Measurements from ENCODE around the gene APOD. TPM values are rescaled to one million over a fixed set of nuclear protein-coding genes. Genes with fewer than 3 reads are reported as not detected.

The APOD gene
- total RNA-seq, 1 experiment from 2014 or later = not detected

DNA sequence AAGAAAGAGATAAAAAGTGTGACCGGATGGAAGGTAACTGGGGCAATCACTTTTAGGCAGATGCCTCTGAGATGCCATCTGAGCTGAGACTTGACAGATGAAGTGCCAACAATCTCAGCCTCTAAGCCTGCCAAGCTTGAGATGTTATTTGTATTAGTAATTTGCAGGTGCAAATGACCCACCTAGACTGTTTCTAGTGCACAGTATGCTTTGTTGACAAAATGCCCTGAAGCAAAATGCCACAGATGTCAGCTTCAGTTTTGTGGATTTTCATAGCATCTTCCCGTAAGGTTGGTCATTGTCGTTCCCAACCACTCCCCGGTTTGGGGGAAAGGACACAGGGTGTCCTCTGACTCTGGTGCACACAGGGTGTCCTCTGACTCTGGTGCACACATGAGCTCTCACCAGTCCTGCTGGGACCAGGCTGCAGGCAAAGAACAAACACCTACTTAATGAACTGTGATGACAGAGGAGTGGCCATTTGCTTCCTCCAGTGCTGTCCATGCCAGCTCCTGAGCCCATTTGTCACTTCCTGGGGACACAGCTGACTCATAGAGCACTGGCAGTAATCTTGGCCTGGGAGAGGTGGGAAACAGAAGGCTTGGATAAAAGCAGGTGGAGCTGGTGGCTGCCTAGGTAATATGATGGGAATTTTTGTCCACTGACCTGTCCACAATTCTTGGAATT is 23.9 kb downstream of the APOD start:
- no peak overlapping the region for H3K14ac ChIP-seq (ENCODE audit: insufficient read depth, low read length)
- no peak overlapping the region for H3K4ac ChIP-seq (ENCODE audit: low read depth, low read length)
- no peak overlapping the region for H3K4me2 ChIP-seq (ENCODE audit: insufficient read depth, insufficient read length, low read length)
- H3K27ac ChIP-seq (ENCODE audit: insufficient read length, low read depth, low read length) = no peak overlapping the region
- no CpG with 5 or more reads among the region's 4 CpGs for WGBS (ENCODE audit: extremely low coverage, insufficient read length, low lambda C conversion rate)
- H3K23ac ChIP-seq (ENCODE audit: insufficient read length, low read depth, low read length) = no peak overlapping the region
- no peak overlapping the region for H3K27ac Mint-ChIP-seq
- H2AK5ac ChIP-seq (ENCODE audit: insufficient read length, low read length) = no peak overlapping the region
- H2BK20ac ChIP-seq (ENCODE audit: low read depth, low read length, poor library complexity, severe bottlenecking) = no peak overlapping the region
- no peak overlapping the region for H4K5ac ChIP-seq (ENCODE audit: insufficient read length, low read depth, low read length)
- H3K9me3 Mint-ChIP-seq = no peaks in the 10 kb centered on the region; a peak in 1 of 5 replicates
- H3K27me3 ChIP-seq (ENCODE audit: insufficient read depth, low read length) = no peaks in the 10 kb centered on the region
- no peaks in the 10 kb centered on the region for H3K9me3 ChIP-seq (ENCODE audit: control insufficient read depth, low read depth, low read length)
- H3K4me3 Mint-ChIP-seq = no peak overlapping the region
- H3K56ac ChIP-seq (ENCODE audit: insufficient read length, low read depth, low read length) = no peak overlapping the region
- H2BK12ac ChIP-seq (ENCODE audit: insufficient read length, low read depth, low read length) = no peak overlapping the region
- H2AFZ ChIP-seq (ENCODE audit: low read length) = no peak overlapping the region
- H3K9ac ChIP-seq (ENCODE audit: extremely low read depth, insufficient read length, low read length) = no peak overlapping the region
- H3K23me2 ChIP-seq (ENCODE audit: insufficient read length, low read depth, low read length, poor library complexity, severe bottlenecking) = no peaks in the 10 kb centered on the region
- no peaks in the 10 kb centered on the region for H4K20me1 ChIP-seq (ENCODE audit: control insufficient read depth, insufficient read depth, insufficient read length)
- no peak overlapping the region for H3T11ph ChIP-seq (ENCODE audit: low read length)
- H3K36me3 Mint-ChIP-seq (ENCODE audit: insufficient read depth in 1 of 3, low read depth in 3 of 3) = no peaks in the 10 kb centered on the region
- H3K4me1 Mint-ChIP-seq = peaks cover 15% of the 10 kb centered on the region in 2 experiments
- no peaks in the 10 kb centered on the region for H3K4me1 ChIP-seq (ENCODE audit: insufficient read depth, low read length)
- no peaks in the 10 kb centered on the region for H3K79me2 ChIP-seq (ENCODE audit: insufficient read depth, low read length)
- peaks cover 17% of the 10 kb centered on the region for H3K27me3 Mint-ChIP-seq (ENCODE audit: low read depth)
- no peak overlapping the region for H4K91ac ChIP-seq (ENCODE audit: insufficient read length, low read depth, low read length)
- H4K8ac ChIP-seq (replicated peaks; ENCODE audit: insufficient read length, low read depth, low read length) = no peak overlapping the region
- no peak overlapping the region for H2BK15ac ChIP-seq (ENCODE audit: low read depth, low read length)
- no peak for DNase-seq
- no peak overlapping the region for H3K18ac ChIP-seq (ENCODE audit: insufficient read length, low read depth, low read length)
- TF ChIP-seq CTCF (conservative IDR thresholded peaks at IDR 0.05) = no peak
- no peak overlapping the region for H2BK5ac ChIP-seq (ENCODE audit: insufficient read length, low read length)
- no peaks in the 10 kb centered on the region for H3K79me1 ChIP-seq (ENCODE audit: insufficient read depth, low read depth, low read length, poor library complexity, severe bottlenecking)
- H2BK120ac ChIP-seq (ENCODE audit: low read depth, low read length, poor library complexity, severe bottlenecking) = no peak overlapping the region
